OCI-LY3 (cell line): ENCODE results near the gene ZCCHC14.

Experiments
- H2AFZ ChIP-seq: fragments of 200-600, 300-600 bp; shearing (Covaris generic); 2 replicates; pipeline ENCODE4 v1.6.0; 2014; ENCODE audit warnings: antibody characterized with exemption, low read depth, low read length
- H3K27ac ChIP-seq: fragments of 200-600, 300-600 bp; sonication (generic); 2 replicates; pipeline ENCODE4 v1.5.1; 2014; ENCODE audit warnings: mild to moderate bottlenecking, low read length, moderate library complexity, mixed read lengths
- H3K27me3 ChIP-seq: fragments of 200-600, 300-600 bp; sonication (generic); 2 replicates; pipeline ENCODE4 v1.6.1; 2014; ENCODE audit warnings: low read depth, low read length, mixed read lengths
- H3K36me3 ChIP-seq: fragments of 200-600, 300-600 bp; sonication (generic); replicated peaks from 2 replicates; pipeline ENCODE3; 2014; ENCODE audit warnings: low read depth, low read length, mixed read lengths
- H3K4me1 ChIP-seq: fragments of 300-600, 200-600 bp; sonication (generic); 2 replicates; pipeline ENCODE4 v1.6.1; 2014; ENCODE audit warnings: low read length, mixed read lengths
- H3K4me2 ChIP-seq: fragments of 200-600, 300-600 bp; sonication (generic); 2 replicates; pipeline ENCODE4 v1.6.1; 2014; ENCODE audit warnings: low read length, mixed read lengths
- H3K4me3 ChIP-seq: fragments of 300-600, 200-600 bp; sonication (generic); 2 replicates; pipeline ENCODE4 v1.5.1; 2014; ENCODE audit warnings: antibody characterized with exemption, mild to moderate bottlenecking, low read length, moderate library complexity
- H3K79me2 ChIP-seq: fragments of 300-600, 200-600 bp; shearing (Covaris generic); 2 replicates; pipeline ENCODE4 v1.6.1; 2014; ENCODE audit warnings: mild to moderate bottlenecking, low read length, mixed read lengths
- H3K9ac ChIP-seq: fragments of 300-600, 200-600 bp; shearing (Covaris generic); 2 replicates; pipeline ENCODE4 v1.6.0; 2014; ENCODE audit warnings: mild to moderate bottlenecking, low read length, moderate library complexity
- H3K9me3 ChIP-seq: fragments of 200-600, 300-600 bp; shearing (Covaris generic); 2 replicates; pipeline ENCODE4 v1.6.1; 2014; ENCODE audit warnings: low read length, mixed read lengths; ENCODE audit not compliant: insufficient read depth
- H4K20me1 ChIP-seq: fragments of 200-600, 300-600 bp; sonication (generic); 2 replicates; pipeline ENCODE4 v1.6.1; 2016; ENCODE audit warnings: low read length, mixed read lengths; ENCODE audit not compliant: insufficient read depth
- CTCF ChIP-seq: fragments of 200-600, 300-600 bp; sonication (generic); IDR thresholded peaks from 2 replicates; pipeline ENCODE4 v1.5.1; 2014; ENCODE audit warnings: antibody characterized with exemption, low read length, low read depth
- EZH2phosphoT487 ChIP-seq: fragments of 200-600 bp; shearing (Covaris generic); IDR thresholded peaks from 2 replicates; pipeline ENCODE4 v1.6.1; 2018; ENCODE audit warnings: antibody characterized with exemption, mixed run types, low read depth

ZCCHC14 gene

DNA sequence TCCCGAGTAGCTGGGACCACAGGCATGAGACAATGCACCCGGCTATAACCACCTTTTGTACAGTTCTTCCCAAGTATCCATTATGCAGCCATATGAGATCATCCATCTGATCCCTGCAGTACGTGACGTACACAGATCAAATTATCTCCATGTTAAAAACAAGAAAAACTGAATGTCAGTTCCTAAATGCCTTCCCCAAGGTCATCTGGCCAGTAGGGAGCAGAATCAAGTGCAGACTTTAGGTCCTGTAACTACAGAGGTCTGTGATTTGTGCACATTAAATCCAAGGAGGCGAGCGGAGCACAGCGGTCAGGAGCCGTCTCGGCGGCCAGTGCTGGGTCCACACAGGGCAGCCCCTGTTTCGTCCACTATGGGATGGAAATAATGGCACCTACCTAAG, 23.7 kb downstream of the ZCCHC14 start:
- no peaks in the 10 kb centered on the region for H3K27me3 ChIP-seq
- H3K4me1 ChIP-seq = peaks cover 15% of the 10 kb centered on the region
- no peaks in the 10 kb centered on the region for H4K20me1 ChIP-seq
- no peak for TF ChIP-seq CTCF
- TF ChIP-seq EZH2phosphoT487 = no peak
- no peak overlapping the region for H2AFZ ChIP-seq
- no peaks in the 10 kb centered on the region for H3K79me2 ChIP-seq
- no peaks in the 10 kb centered on the region for H3K36me3 ChIP-seq
- H3K4me3 ChIP-seq = no peak overlapping the region
- H3K27ac ChIP-seq = no peak overlapping the region
- no peaks in the 10 kb centered on the region for H3K9me3 ChIP-seq
- H3K9ac ChIP-seq = no peak overlapping the region
- H3K4me2 ChIP-seq = no peak overlapping the region

DNA sequence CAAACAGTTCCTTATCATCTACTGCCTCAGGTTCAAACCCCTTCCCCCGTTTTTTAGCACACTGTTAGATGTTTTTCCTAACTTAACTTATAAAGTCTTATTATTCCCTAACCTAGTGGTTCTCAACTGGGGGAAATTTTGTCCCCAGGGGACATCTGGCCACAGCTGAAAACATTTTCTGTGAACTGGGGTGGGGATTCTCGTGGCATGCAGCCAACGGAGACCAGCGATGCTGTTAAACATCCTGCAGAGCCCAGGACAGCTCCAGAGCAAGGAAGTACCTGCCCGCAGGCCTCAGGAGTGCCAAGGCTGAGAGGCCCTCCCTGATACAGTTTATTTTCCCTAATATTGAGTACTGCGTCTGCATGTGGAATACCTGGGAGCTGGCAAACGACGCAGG, 24.3 kb downstream of the ZCCHC14 start:
- Histone ChIP-seq H3K4me3 (no peak overlapping the region), H3K9ac (no peak overlapping the region), H2AFZ (no peak overlapping the region), H3K79me2 (no peaks in the 10 kb centered on the region), H3K4me2 (no peak overlapping the region), H4K20me1 (no peaks in the 10 kb centered on the region), H3K27ac (no peak overlapping the region), H3K27me3 (no peaks in the 10 kb centered on the region), H3K9me3 (no peaks in the 10 kb centered on the region), H3K4me1 (peaks cover 20% of the 10 kb centered on the region), H3K36me3 (no peaks in the 10 kb centered on the region)
- TF ChIP-seq EZH2phosphoT487 = no peak
- TF ChIP-seq CTCF = no peak

GRCh38 chr16:87466975-87467501, 25.8 kb downstream of the ZCCHC14 start:
- no peaks in the 10 kb centered on the region for H3K79me2 ChIP-seq

GRCh38 chr16:87465879-87466278, 26.9 kb downstream of the ZCCHC14 start:
- Histone ChIP-seq H3K27me3 (no peaks in the 10 kb centered on the region), H3K79me2 (no peaks in the 10 kb centered on the region), H3K27ac (no peak overlapping the region), H3K36me3 (no peaks in the 10 kb centered on the region), H2AFZ (no peak overlapping the region), H3K9me3 (no peaks in the 10 kb centered on the region), H4K20me1 (no peaks in the 10 kb centered on the region), H3K4me1 (peaks cover 22% of the 10 kb centered on the region), H3K9ac (no peak overlapping the region), H3K4me2 (no peak overlapping the region), H3K4me3 (no peak overlapping the region)
- TF ChIP-seq CTCF (no peak), EZH2phosphoT487 (no peak)

More at GRCh38 chr16:87466975-87467501, 25.8 kb downstream of the ZCCHC14 start:
- no peaks in the 10 kb centered on the region for H4K20me1 ChIP-seq
- H3K9me3 ChIP-seq = no peaks in the 10 kb centered on the region
- TF ChIP-seq CTCF = no peak
- peaks cover 20% of the 10 kb centered on the region for H3K4me1 ChIP-seq
- H3K9ac ChIP-seq = no peak overlapping the region
- H2AFZ ChIP-seq = no peak overlapping the region
- H3K4me3 ChIP-seq = no peak overlapping the region
- H3K27ac ChIP-seq = no peak overlapping the region
- no peaks in the 10 kb centered on the region for H3K36me3 ChIP-seq
- no peak overlapping the region for H3K4me2 ChIP-seq
- H3K27me3 ChIP-seq = no peaks in the 10 kb centered on the region
